Keratinocyte (primary cell): ENCODE data around the gene GPRC5A. TPM values are rescaled to one million over a fixed set of nuclear protein-coding genes. Genes with fewer than 3 reads are reported as not detected.

Experiments
- DNase-seq: peaks from one replicate; pipeline ENCODE4 v3.0.0-alpha.2; 2011; ENCODE audit warnings: low read depth, missing footprints, low spot score
- FAIRE-seq: peaks from 2 replicates; lab custom pipeline; 2011; peaks lifted over from hg19 to GRCh38; lab: Jason Lieb, UNC
- H2AFZ ChIP-seq: 2 replicates; pipeline ENCODE4 v1.6.0; 2012; ENCODE audit warnings: low read length, control low read depth, inconsistent platforms; ENCODE audit not compliant: control insufficient read depth
- H3K27ac ChIP-seq: 2 replicates; pipeline ENCODE4 v1.5.1; 2011; ENCODE audit warnings: low read length; ENCODE audit not compliant: control insufficient read depth, insufficient read depth
- H3K27me3 ChIP-seq: 3 replicates; pipeline ENCODE4 v1.6.0; 2011; ENCODE audit warnings: low read length; ENCODE audit not compliant: control insufficient read depth, insufficient read depth; ENCODE audit errors: extremely low read depth
- H3K36me3 ChIP-seq, 2 experiments: 2 replicates in 1 of 2; 3 replicates in 1 of 2; pipeline ENCODE4 v1.5.1; 2011; ENCODE audit warnings: low read length in 2 of 2, mild to moderate bottlenecking in 1 of 2; ENCODE audit not compliant: control insufficient read depth in 2 of 2, insufficient read depth in 2 of 2; ENCODE audit errors: extremely low read depth in 1 of 2
- H3K4me1 ChIP-seq: 3 replicates; pipeline ENCODE4 v1.5.1; 2011; ENCODE audit warnings: low read length; ENCODE audit not compliant: control insufficient read depth, insufficient read depth; ENCODE audit errors: extremely low read depth
- H3K4me2 ChIP-seq: 3 replicates; pipeline ENCODE4 v1.6.0; 2011; ENCODE audit warnings: low read depth, low read length; ENCODE audit not compliant: control insufficient read depth, insufficient read depth; ENCODE audit errors: extremely low read depth
- H3K4me3 ChIP-seq, 3 experiments: fragments of 200-600 bp in 1 of 3; sonication (generic) in 1 of 3; 2 replicates in 2 of 3; 3 replicates in 1 of 3; pipeline ENCODE4 v1.5.1; 2011 to 2016; ENCODE audit warnings: low read length in 3 of 3, mild to moderate bottlenecking in 3 of 3, control low read depth in 2 of 3, inconsistent platforms in 1 of 3, low read depth in 1 of 3, mixed read lengths in 1 of 3, mixed run types in 1 of 3, moderate library complexity in 1 of 3; ENCODE audit not compliant: control insufficient read depth in 2 of 3, insufficient read depth in 2 of 3; ENCODE audit errors: extremely low read depth in 1 of 3
- H3K79me2 ChIP-seq: 2 replicates; pipeline ENCODE4 v1.6.0; 2012; ENCODE audit warnings: low read length; ENCODE audit not compliant: control insufficient read depth, insufficient read depth
- H3K9ac ChIP-seq: 3 replicates; pipeline ENCODE4 v1.6.0; 2011; ENCODE audit warnings: low read length; ENCODE audit not compliant: control insufficient read depth, insufficient read depth; ENCODE audit errors: extremely low read depth
- H3K9me1 ChIP-seq: 3 replicates; pipeline ENCODE4 v1.6.0; 2011; ENCODE audit warnings: low read length; ENCODE audit not compliant: control insufficient read depth, insufficient read depth; ENCODE audit errors: extremely low read depth
- H3K9me3 ChIP-seq: 2 replicates; pipeline ENCODE4 v1.5.1; 2012; ENCODE audit warnings: low read depth, low read length; ENCODE audit not compliant: control insufficient read depth
- H4K20me1 ChIP-seq: 3 replicates; pipeline ENCODE4 v1.6.0; 2011; ENCODE audit warnings: low read length; ENCODE audit not compliant: control insufficient read depth, insufficient read depth; ENCODE audit errors: extremely low read depth
- EZH2 ChIP-seq: IDR thresholded peaks from one replicate; pipeline ENCODE4 v1.6.1; 2012; ENCODE audit warnings: inconsistent platforms, mild to moderate bottlenecking, low read length, moderate library complexity
- dilution Hi-C: fragments of 300-500 bp; cut with MboI; formaldehyde crosslinking; loops from one replicate; pipeline ENCODE4 v1.7.0; 2020; ENCODE audit warnings: low sequenced_read_pairs; ENCODE audit not compliant: extremely low pct_ligation_motif_present
- polyA plus RNA-seq, 5 experiments: library from polyadenylated mRNA; depleted of rRNA in 3 of 5; stranded (reverse) in 3 of 5; stranded (forward) in 1 of 5; unstranded in 1 of 5; fragments of >200 nt; gene quantifications; 1 replicate in 1 of 5; 2 replicates in 3 of 5; 3 replicates in 1 of 5; pipeline versions ENCODE4 v1.2.1 to v1.2.3, GENCODE V29; 2011 to 2012; ENCODE audit warnings: missing spikeins in 2 of 5, low read depth in 1 of 5, low replicate concordance in 1 of 5
- TF ChIP-seq, protein P1 (sequence below), 3 experiments: IDR thresholded peaks in 1 of 3; conservative IDR thresholded peaks in 1 of 3; optimal IDR thresholded peaks in 1 of 3; 2 replicates in 2 of 3; 3 replicates in 1 of 3; pipeline versions ENCODE3 to v1.5.1; 2011; ENCODE audit warnings: low read length in 3 of 3, mild to moderate bottlenecking in 3 of 3, moderate library complexity in 2 of 3, control low read depth in 1 of 3, inconsistent platforms in 1 of 3; ENCODE audit not compliant: insufficient read depth in 2 of 3; ENCODE audit errors: extremely low read depth in 1 of 3

The GPRC5A gene
- polyA plus RNA-seq, 1 donor (not counting 4 experiments of a cell fraction or from before 2014, with no cell fraction given) = 25.5 TPM

DNA sequence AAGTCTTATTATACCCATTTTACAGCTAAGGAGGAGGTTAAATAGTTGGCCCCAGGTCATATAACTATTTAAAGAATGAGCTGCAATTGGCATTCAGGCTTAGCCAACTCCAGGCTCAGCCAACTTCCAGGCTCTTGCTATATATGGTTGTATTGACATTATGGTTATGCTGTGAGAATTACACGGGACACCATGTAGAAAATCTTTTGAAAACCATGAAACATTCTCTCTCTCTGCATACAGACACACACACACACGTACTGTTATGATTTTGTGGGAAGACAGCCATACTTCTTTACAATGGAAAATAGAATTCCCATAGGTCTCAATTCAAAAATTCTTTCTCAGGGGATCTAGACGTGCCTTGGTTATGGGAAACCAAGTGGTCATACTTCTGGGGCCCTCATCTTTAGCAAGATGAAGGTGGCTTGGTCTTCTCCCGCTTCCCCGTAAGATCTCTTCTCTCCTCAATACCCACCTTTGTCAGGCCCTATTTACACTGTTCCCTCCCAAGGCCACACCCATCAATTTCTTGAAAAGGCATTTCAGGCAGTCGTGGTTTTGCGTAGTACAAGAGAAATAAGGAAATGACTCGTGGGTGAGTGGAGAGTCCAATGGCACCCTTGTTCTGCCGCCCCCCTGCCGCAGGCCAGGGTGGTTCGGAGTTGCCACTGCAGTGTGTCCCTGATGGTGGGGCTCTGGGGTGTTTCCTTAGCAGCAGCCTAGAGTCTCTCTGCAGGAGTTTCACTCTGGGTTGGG is 10.0 kb upstream of the GPRC5A start:
- H3K4me2 ChIP-seq = peak overlapping the region; percentile 45
- H3K27ac ChIP-seq = peak overlapping the region; percentile 94
- H3K36me3 ChIP-seq = no peaks in the 10 kb centered on the region
- H3K9ac ChIP-seq = peak overlapping the region; percentile 24
- no peaks in the 10 kb centered on the region for H4K20me1 ChIP-seq
- no peaks in the 10 kb centered on the region for H3K79me2 ChIP-seq
- DNase-seq (no peak), FAIRE-seq (peak; percentile 74)
- no peak for TF ChIP-seq EZH2
- TF ChIP-seq, protein P1, sequence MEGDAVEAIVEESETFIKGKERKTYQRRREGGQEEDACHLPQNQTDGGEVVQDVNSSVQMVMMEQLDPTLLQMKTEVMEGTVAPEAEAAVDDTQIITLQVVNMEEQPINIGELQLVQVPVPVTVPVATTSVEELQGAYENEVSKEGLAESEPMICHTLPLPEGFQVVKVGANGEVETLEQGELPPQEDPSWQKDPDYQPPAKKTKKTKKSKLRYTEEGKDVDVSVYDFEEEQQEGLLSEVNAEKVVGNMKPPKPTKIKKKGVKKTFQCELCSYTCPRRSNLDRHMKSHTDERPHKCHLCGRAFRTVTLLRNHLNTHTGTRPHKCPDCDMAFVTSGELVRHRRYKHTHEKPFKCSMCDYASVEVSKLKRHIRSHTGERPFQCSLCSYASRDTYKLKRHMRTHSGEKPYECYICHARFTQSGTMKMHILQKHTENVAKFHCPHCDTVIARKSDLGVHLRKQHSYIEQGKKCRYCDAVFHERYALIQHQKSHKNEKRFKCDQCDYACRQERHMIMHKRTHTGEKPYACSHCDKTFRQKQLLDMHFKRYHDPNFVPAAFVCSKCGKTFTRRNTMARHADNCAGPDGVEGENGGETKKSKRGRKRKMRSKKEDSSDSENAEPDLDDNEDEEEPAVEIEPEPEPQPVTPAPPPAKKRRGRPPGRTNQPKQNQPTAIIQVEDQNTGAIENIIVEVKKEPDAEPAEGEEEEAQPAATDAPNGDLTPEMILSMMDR (optimal IDR thresholded peaks at IDR 0.05 in 1 of 3, IDR thresholded peaks at IDR 0.05 in 1 of 3, conservative IDR thresholded peaks at IDR 0.05 in 1 of 3; ENCODE audit: extremely low read depth in 1 of 3, insufficient read depth in 2 of 3, low read length in 3 of 3) = no peak
- H2AFZ ChIP-seq = peak overlapping the region; percentile 20
- no peaks in the 10 kb centered on the region for H3K27me3 ChIP-seq
- H3K4me3 ChIP-seq = no peak overlapping the region
- no peaks in the 10 kb centered on the region for H3K9me3 ChIP-seq
- no peaks in the 10 kb centered on the region for H3K9me1 ChIP-seq
- dilution Hi-C loops = no loop called here
- peaks cover 53% of the 10 kb centered on the region for H3K4me1 ChIP-seq

DNA sequence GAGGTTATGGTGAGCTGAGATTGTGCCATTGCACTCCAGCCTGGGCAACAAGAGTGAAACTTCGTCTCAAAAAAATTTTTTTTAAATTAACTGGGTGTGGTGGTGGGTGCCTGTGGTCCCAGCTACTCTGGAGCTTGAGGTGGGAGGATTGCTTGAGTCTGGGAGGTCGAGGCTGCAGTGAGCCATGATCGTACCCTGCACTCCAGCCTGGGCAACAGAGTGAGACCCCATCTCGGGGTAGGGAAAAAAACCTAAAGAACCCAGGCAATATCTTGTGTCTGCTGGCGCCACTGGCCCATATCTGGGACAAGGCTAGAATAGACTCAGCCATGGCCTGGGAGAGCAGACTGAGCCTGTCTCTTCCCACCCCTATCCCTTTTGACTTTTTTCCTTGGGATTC is 9.1 kb upstream of the GPRC5A start:
- TF ChIP-seq, protein P1 (optimal IDR thresholded peaks at IDR 0.05 in 1 of 3, IDR thresholded peaks at IDR 0.05 in 1 of 3, conservative IDR thresholded peaks at IDR 0.05 in 1 of 3; ENCODE audit: extremely low read depth in 1 of 3, insufficient read depth in 2 of 3, low read length in 3 of 3) = no peak
- no peak for TF ChIP-seq EZH2
- Histone ChIP-seq H4K20me1 (no peaks in the 10 kb centered on the region), H3K9ac (peak overlapping the region; percentile 45), H2AFZ (no peak overlapping the region), H3K9me1 (no peaks in the 10 kb centered on the region), H3K36me3 (no peaks in the 10 kb centered on the region), H3K9me3 (no peaks in the 10 kb centered on the region), H3K79me2 (no peaks in the 10 kb centered on the region), H3K4me2 (peak overlapping the region; percentile 7), H3K27ac (peak overlapping the region; percentile 94), H3K27me3 (no peaks in the 10 kb centered on the region), H3K4me1 (peaks cover 49% of the 10 kb centered on the region), H3K4me3 (no peak overlapping the region)
- DNase-seq (no peak), FAIRE-seq (no peak)
- dilution Hi-C loops = no loop called here
